Measurements from ENCODE around the gene KNDC1. TPM values are rescaled to one million over a fixed set of nuclear protein-coding genes. Genes with fewer than 3 reads are reported as not detected.

The KNDC1 gene
- total RNA-seq, 1 donor from 2014 or later, result not detected

DNA sequence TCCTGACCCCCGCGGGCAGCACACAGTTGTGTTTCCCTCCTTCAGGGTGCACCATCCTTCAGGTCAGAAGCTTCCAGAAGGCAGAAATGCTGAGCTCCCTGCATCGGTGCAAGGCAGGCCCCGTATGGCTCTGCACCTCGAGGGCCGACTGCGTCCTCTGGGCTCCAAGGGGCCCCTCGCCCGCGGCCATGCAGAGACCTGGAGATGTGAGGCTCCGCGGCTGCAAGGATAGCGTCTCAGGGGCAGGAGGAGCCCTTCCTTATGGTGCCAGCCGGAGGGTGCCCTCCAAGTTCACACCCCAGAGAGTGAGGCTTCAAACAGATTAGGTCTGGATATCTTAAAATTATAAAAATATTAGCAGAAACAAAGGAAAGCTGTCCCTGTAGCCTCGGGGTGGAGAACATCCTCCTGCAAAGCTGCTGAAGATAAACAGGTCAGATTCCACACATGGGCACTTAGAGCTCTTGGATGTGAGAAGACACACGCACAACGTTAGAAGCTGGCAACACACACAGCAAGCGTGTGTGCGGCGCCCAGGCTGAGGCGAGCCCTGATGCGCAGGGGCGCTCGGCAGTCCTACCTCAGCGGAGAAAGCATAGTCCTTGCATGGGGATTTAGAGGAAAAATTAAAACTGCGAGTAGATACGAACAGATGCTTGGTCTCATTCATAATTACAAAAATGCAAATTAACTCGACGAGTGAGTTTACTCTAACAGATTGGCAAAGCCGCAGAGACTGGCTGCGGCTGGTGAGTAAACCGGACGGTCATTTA, 20.4 kb downstream of the KNDC1 start:
- no peaks in the 10 kb centered on the region for H3K36me3 Mint-ChIP-seq (ENCODE audit: unreplicated experiment)
- no peak for DNase-seq (ENCODE audit: extremely low spot score, unreplicated experiment)
- H3K4me1 Mint-ChIP-seq (ENCODE audit: unreplicated experiment), result no peaks in the 10 kb centered on the region
- no peak for TF ChIP-seq CTCF (IDR thresholded peaks at IDR 0.05)
- H3K27me3 Mint-ChIP-seq (ENCODE audit: unreplicated experiment), result no peaks in the 10 kb centered on the region
- H3K9me3 Mint-ChIP-seq (ENCODE audit: unreplicated experiment), result peaks cover 8% of the 10 kb centered on the region
- H3K4me3 Mint-ChIP-seq (ENCODE audit: unreplicated experiment), result no peak overlapping the region
- no peak overlapping the region for H3K27ac Mint-ChIP-seq (ENCODE audit: unreplicated experiment)

GRCh38 chr10:133180965-133181639, 21.1 kb downstream of the KNDC1 start:
- peaks cover 8% of the 10 kb centered on the region for H3K9me3 Mint-ChIP-seq (ENCODE audit: unreplicated experiment)
- H3K36me3 Mint-ChIP-seq (ENCODE audit: unreplicated experiment), result no peaks in the 10 kb centered on the region
- DNase-seq (ENCODE audit: extremely low spot score, unreplicated experiment), result no peak
- TF ChIP-seq CTCF (IDR thresholded peaks at IDR 0.05), result no peak
- H3K27me3 Mint-ChIP-seq (ENCODE audit: unreplicated experiment), result no peaks in the 10 kb centered on the region
- no peaks in the 10 kb centered on the region for H3K4me1 Mint-ChIP-seq (ENCODE audit: unreplicated experiment)
- H3K4me3 Mint-ChIP-seq (ENCODE audit: unreplicated experiment), result no peak overlapping the region
- H3K27ac Mint-ChIP-seq (ENCODE audit: unreplicated experiment), result no peak overlapping the region

DNA sequence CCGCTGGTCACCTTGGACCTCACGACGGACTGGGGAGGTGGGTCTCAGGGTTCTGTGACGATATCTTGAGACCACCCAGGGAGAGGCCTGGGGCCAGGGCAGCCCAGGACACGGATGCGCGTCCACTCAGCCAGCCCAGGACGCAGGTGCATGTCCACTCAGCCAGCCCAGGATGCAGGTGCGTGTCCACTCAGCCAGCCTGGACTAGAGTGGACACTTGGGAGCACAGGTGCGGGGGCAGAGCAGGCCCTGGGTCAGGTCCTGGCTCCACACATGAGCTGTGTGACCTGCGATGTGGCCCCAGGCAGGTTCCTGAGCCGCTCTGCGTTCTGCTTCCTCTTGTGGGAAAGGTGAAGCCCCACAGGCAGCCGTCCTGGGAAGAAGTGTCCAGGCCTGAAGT, 22.2 kb downstream of the KNDC1 start:
- Mint-ChIP-seq H3K27me3 (ENCODE audit: unreplicated experiment) (no peaks in the 10 kb centered on the region), H3K36me3 (ENCODE audit: unreplicated experiment) (no peaks in the 10 kb centered on the region), H3K27ac (ENCODE audit: unreplicated experiment) (no peak overlapping the region), H3K4me3 (ENCODE audit: unreplicated experiment) (no peak overlapping the region), H3K4me1 (ENCODE audit: unreplicated experiment) (no peaks in the 10 kb centered on the region), H3K9me3 (ENCODE audit: unreplicated experiment) (peaks cover 7% of the 10 kb centered on the region)
- TF ChIP-seq CTCF (IDR thresholded peaks at IDR 0.05), result no peak
- DNase-seq (ENCODE audit: extremely low spot score, unreplicated experiment), result no peak

- no peak for DNase-seq (ENCODE audit: extremely low spot score, unreplicated experiment)
- Mint-ChIP-seq H3K27me3 (ENCODE audit: unreplicated experiment) (no peaks in the 10 kb centered on the region), H3K27ac (ENCODE audit: unreplicated experiment) (no peak overlapping the region), H3K4me1 (ENCODE audit: unreplicated experiment) (no peaks in the 10 kb centered on the region), H3K9me3 (ENCODE audit: unreplicated experiment) (no peaks in the 10 kb centered on the region), H3K4me3 (ENCODE audit: unreplicated experiment) (no peak overlapping the region), H3K36me3 (ENCODE audit: unreplicated experiment) (no peaks in the 10 kb centered on the region)
- no peak for TF ChIP-seq CTCF (IDR thresholded peaks at IDR 0.05)
Measured at GRCh38 chr10:133182791-133183645, 23.0 kb downstream of the KNDC1 start.

Measured in osteocyte (in vitro differentiated cells).